Neural cell (in vitro differentiated cells): Measurements from ENCODE around the gene AMIGO1. TPM values are rescaled to one million over a fixed set of nuclear protein-coding genes. Genes with fewer than 3 reads are reported as not detected.

Experiments
- H2AFZ ChIP-seq: fragments of 200-600, 300-800 bp; sonication (generic), shearing (Covaris generic); 2 replicates; pipeline ENCODE4 v1.6.0; 2014; ENCODE audit warnings: low read depth, mild to moderate bottlenecking, antibody characterized with exemption, low read length, moderate library complexity
- H3F3A ChIP-seq: fragments of 200-600 bp; shearing (Covaris generic); 2 replicates; pipeline ENCODE4 v1.6.1; 2016; ENCODE audit warnings: mild to moderate bottlenecking, moderate library complexity, mixed read lengths, antibody characterized with exemption, low read length; ENCODE audit not compliant: insufficient read depth, poor library complexity, severe bottlenecking
- H3K27ac ChIP-seq: fragments of 200-600, 300-800 bp; sonication (generic), shearing (Covaris generic); 2 replicates; pipeline ENCODE4 v1.5.1; 2014; ENCODE audit warnings: mild to moderate bottlenecking, low read length, moderate library complexity
- H3K27me3 ChIP-seq: fragments of 300-800, 200-600 bp; sonication (generic), shearing (Covaris generic); 2 replicates; pipeline ENCODE4 v1.6.0; 2014; ENCODE audit warnings: mild to moderate bottlenecking, low read depth, low read length, moderate library complexity; ENCODE audit not compliant: insufficient read depth
- H3K36me3 ChIP-seq: fragments of 300-800, 200-600 bp; sonication (generic), shearing (Covaris generic); 2 replicates; pipeline ENCODE4 v1.5.1; 2014; ENCODE audit warnings: mild to moderate bottlenecking, antibody characterized with exemption, low read length, moderate library complexity; ENCODE audit not compliant: insufficient read depth
- H3K4me2 ChIP-seq: fragments of 300-800, 200-600 bp; sonication (generic), shearing (Covaris generic); 2 replicates; pipeline ENCODE4 v1.6.0; 2014; ENCODE audit warnings: mild to moderate bottlenecking, low read length
- H3K4me3 ChIP-seq: fragments of 300-800, 200-600 bp; sonication (generic), shearing (Covaris generic); 2 replicates; pipeline ENCODE4 v1.5.1; 2014; ENCODE audit warnings: mild to moderate bottlenecking, low read length, moderate library complexity
- H3K79me2 ChIP-seq: fragments of 200-600 bp; shearing (Covaris generic); replicated peaks from 2 replicates; pipeline ENCODE4 v1.6.0; 2014; ENCODE audit warnings: mild to moderate bottlenecking, low read length, moderate library complexity; ENCODE audit not compliant: insufficient read depth
- H3K9ac ChIP-seq: fragments of 300-800, 200-600 bp; sonication (generic), shearing (Covaris generic); 2 replicates; pipeline ENCODE4 v1.6.1; 2016; ENCODE audit warnings: mild to moderate bottlenecking, low read length, mixed read lengths
- H3K9me2 ChIP-seq: fragments of 200-600 bp; shearing (Covaris generic); 2 replicates; pipeline ENCODE4 v1.6.1; 2016; ENCODE audit warnings: mild to moderate bottlenecking, low read length, mixed read lengths; ENCODE audit not compliant: insufficient read depth
- H3K9me3 ChIP-seq: fragments of 200-600, 300-800 bp; sonication (generic), shearing (Covaris generic); 2 replicates; pipeline ENCODE4 v1.6.1; 2016; ENCODE audit warnings: mild to moderate bottlenecking, mixed run types, low read length, moderate library complexity, mixed read lengths
- H4K20me1 ChIP-seq: fragments of 200-600 bp; shearing (Covaris generic); 2 replicates; pipeline ENCODE4 v1.6.1; 2016; ENCODE audit warnings: mild to moderate bottlenecking, mixed run types; ENCODE audit not compliant: insufficient read depth
- EP300 ChIP-seq: fragments of 450-650 bp; conservative IDR thresholded peaks from 2 replicates; pipeline ENCODE4 v1.6.1; 2014; ENCODE audit warnings: antibody characterized with exemption, mild to moderate bottlenecking, moderate library complexity; ENCODE audit not compliant: poor library complexity, severe bottlenecking
- EZH2 ChIP-seq: fragments of 200-600, 300-800 bp; shearing (Covaris generic), sonication (generic); IDR thresholded peaks from 2 replicates; pipeline ENCODE4 v1.6.1; 2014; ENCODE audit warnings: antibody characterized with exemption, low read length, borderline replicate concordance, mild to moderate bottlenecking; ENCODE audit not compliant: insufficient read depth, poor library complexity, severe bottlenecking
- MXI1 ChIP-seq: fragments of 450-650 bp; conservative IDR thresholded peaks from 2 replicates; pipeline ENCODE4 v1.6.1; 2014; ENCODE audit warnings: antibody characterized with exemption, mild to moderate bottlenecking; ENCODE audit not compliant: poor library complexity, severe bottlenecking
- POLR2AphosphoS5 ChIP-seq: IDR thresholded peaks from 2 replicates; pipeline ENCODE4 v1.6.1; 2012
- RAD21 ChIP-seq: fragments of 450-650 bp; conservative IDR thresholded peaks from 2 replicates; pipeline ENCODE4 v1.6.1; 2014; ENCODE audit warnings: antibody characterized with exemption, mild to moderate bottlenecking, moderate library complexity
- SMC3 ChIP-seq: fragments of 450-650 bp; conservative IDR thresholded peaks from 2 replicates; pipeline ENCODE4 v1.6.1; 2014; ENCODE audit warnings: antibody characterized with exemption, mild to moderate bottlenecking, moderate library complexity; ENCODE audit not compliant: poor library complexity
- TAF1 ChIP-seq: IDR thresholded peaks from 2 replicates; pipeline ENCODE4 v1.6.1; 2012; ENCODE audit warnings: low read depth
- polyA plus RNA-seq: library from polyadenylated mRNA; depleted of rRNA; stranded (reverse); fragments of >200 nt; gene quantifications from 2 replicates; pipeline ENCODE4 v1.2.3, GENCODE V29; 2014
- TF ChIP-seq, protein P1 (sequence below): IDR thresholded peaks from 2 replicates; pipeline ENCODE4 v1.6.1; 2012; ENCODE audit warnings: borderline replicate concordance
- TF ChIP-seq, protein P2 (sequence below): fragments of 450-650 bp; IDR thresholded peaks from 2 replicates; pipeline ENCODE4 v1.5.1; 2014; ENCODE audit warnings: antibody characterized with exemption, mild to moderate bottlenecking, moderate library complexity; ENCODE audit not compliant: poor library complexity, severe bottlenecking

The AMIGO1 gene
- polyA plus RNA-seq, 1 donor from 2014 or later: 12.6 TPM

DNA sequence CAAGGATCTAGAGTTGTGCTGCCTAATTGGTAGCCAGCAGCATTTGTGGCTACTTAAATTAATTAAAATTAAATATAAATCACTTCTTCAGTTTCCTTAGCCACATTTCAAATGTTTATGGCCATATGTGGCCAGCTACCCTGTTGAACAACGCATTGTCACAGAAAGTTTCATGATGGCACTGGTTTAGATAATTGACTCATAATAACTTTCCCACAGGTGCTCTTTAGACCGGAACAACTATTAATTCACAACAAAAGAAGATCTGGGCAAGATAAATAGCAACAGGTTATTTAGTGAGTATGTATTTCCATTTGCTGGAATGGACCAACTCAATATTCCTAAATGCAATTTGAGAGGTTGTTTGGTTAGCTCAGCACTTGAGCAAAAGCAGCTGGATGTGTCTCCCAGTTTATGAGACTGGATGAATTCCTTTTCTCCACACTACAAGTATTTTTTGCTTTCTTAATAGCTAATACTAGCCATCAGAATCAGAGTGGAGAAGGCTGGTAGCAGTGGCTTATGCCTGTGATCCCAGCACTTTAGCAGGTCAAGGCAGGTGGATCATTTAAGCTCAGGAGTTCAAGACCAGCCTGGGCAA, 3.7 kb upstream of the AMIGO1 start:
- no peak overlapping the region for H2AFZ ChIP-seq
- no peak overlapping the region for H3K4me2 ChIP-seq
- H3K79me2 ChIP-seq: no peaks in the 10 kb centered on the region
- H3K9me3 ChIP-seq: no peaks in the 10 kb centered on the region
- H3F3A ChIP-seq: no peaks in the 10 kb centered on the region
- H3K9me2 ChIP-seq: no peaks in the 10 kb centered on the region
- H3K9ac ChIP-seq: no peak overlapping the region
- H3K27me3 ChIP-seq: no peaks in the 10 kb centered on the region
- H3K36me3 ChIP-seq: no peaks in the 10 kb centered on the region
- TF ChIP-seq SMC3: no peak
- TF ChIP-seq, protein P1, sequence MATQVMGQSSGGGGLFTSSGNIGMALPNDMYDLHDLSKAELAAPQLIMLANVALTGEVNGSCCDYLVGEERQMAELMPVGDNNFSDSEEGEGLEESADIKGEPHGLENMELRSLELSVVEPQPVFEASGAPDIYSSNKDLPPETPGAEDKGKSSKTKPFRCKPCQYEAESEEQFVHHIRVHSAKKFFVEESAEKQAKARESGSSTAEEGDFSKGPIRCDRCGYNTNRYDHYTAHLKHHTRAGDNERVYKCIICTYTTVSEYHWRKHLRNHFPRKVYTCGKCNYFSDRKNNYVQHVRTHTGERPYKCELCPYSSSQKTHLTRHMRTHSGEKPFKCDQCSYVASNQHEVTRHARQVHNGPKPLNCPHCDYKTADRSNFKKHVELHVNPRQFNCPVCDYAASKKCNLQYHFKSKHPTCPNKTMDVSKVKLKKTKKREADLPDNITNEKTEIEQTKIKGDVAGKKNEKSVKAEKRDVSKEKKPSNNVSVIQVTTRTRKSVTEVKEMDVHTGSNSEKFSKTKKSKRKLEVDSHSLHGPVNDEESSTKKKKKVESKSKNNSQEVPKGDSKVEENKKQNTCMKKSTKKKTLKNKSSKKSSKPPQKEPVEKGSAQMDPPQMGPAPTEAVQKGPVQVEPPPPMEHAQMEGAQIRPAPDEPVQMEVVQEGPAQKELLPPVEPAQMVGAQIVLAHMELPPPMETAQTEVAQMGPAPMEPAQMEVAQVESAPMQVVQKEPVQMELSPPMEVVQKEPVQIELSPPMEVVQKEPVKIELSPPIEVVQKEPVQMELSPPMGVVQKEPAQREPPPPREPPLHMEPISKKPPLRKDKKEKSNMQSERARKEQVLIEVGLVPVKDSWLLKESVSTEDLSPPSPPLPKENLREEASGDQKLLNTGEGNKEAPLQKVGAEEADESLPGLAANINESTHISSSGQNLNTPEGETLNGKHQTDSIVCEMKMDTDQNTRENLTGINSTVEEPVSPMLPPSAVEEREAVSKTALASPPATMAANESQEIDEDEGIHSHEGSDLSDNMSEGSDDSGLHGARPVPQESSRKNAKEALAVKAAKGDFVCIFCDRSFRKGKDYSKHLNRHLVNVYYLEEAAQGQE: no peak
- no peak for TF ChIP-seq MXI1
- TF ChIP-seq POLR2AphosphoS5: no peak
- no peaks in the 10 kb centered on the region for H4K20me1 ChIP-seq
- no peak overlapping the region for H3K4me3 ChIP-seq
- no peak overlapping the region for H3K27ac ChIP-seq

DNA sequence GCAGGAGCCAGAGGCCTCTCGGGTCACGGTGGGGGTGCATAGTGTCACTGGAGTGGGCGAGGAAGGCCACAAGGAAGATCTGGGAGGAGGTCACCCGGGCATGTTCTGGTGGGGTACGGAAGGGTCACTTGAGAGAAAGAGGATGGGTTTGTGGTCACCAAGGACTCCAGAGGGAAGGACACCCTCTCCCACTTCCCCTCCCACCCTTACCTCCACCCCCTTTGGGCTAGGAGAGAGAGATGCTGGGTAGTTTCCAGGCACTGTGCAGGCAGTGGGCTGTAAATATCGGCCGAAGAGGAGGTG, 703 bp downstream of the AMIGO1 start:
- Histone ChIP-seq H3F3A (no peaks in the 10 kb centered on the region), H3K9ac (peak overlapping the region; percentile 68)

More for the DNA sequence above, 703 bp downstream of the AMIGO1 start:
- H3K9me3 ChIP-seq: no peaks in the 10 kb centered on the region
- peak overlapping the region; percentile 83 for H3K4me3 ChIP-seq
- no peaks in the 10 kb centered on the region for H4K20me1 ChIP-seq
- no peaks in the 10 kb centered on the region for H3K27me3 ChIP-seq
- no peak overlapping the region for H3K27ac ChIP-seq
- no peaks in the 10 kb centered on the region for H3K36me3 ChIP-seq
- H3K79me2 ChIP-seq: no peaks in the 10 kb centered on the region
- H2AFZ ChIP-seq: peak overlapping the region; percentile 40
- H3K9me2 ChIP-seq: no peaks in the 10 kb centered on the region
- TF ChIP-seq EP300 (no peak), TAF1 (no peak), POLR2AphosphoS5 (no peak), SMC3 (no peak), RAD21 (no peak), EZH2 (no peak), MXI1 (no peak)
- TF ChIP-seq, protein P2, sequence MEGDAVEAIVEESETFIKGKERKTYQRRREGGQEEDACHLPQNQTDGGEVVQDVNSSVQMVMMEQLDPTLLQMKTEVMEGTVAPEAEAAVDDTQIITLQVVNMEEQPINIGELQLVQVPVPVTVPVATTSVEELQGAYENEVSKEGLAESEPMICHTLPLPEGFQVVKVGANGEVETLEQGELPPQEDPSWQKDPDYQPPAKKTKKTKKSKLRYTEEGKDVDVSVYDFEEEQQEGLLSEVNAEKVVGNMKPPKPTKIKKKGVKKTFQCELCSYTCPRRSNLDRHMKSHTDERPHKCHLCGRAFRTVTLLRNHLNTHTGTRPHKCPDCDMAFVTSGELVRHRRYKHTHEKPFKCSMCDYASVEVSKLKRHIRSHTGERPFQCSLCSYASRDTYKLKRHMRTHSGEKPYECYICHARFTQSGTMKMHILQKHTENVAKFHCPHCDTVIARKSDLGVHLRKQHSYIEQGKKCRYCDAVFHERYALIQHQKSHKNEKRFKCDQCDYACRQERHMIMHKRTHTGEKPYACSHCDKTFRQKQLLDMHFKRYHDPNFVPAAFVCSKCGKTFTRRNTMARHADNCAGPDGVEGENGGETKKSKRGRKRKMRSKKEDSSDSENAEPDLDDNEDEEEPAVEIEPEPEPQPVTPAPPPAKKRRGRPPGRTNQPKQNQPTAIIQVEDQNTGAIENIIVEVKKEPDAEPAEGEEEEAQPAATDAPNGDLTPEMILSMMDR: no peak
- TF ChIP-seq, protein P1: no peak
- peak overlapping the region; percentile 97 for H3K4me2 ChIP-seq
